K562 (cell line): ENCODE data around the gene TRIM65. TPM values are rescaled to one million over a fixed set of nuclear protein-coding genes. Genes with fewer than 3 reads are reported as not detected.

Experiments used
- ATAC-seq: fragments of 200-7000 bp; cut with Tn5 transposase; 3 replicates; pipeline ENCODE4 v1.9.1; 2020; ENCODE audit warnings: moderate library complexity
- BruUV-seq: library from RNA; stranded (reverse); fragments of 400-500 nt; replicated peaks from 2 replicates; lab custom pipeline; 2021; lab: Mats Ljungman, UMichigan
- CTCF ChIA-PET: fragments of 300-600 bp; formaldehyde crosslinking; extraction: SDS; loops from one replicate; lab custom pipeline; 2021; ENCODE audit warnings: low intra/inter-chr PET ratio; lab: Yijun Ruan, JAX
- POLR2A ChIA-PET: fragments of 300-600, 350-650 bp; sonication (Branson Sonifier 250); formaldehyde crosslinking; extraction: SDS; loops from one replicate; lab custom pipeline; 2021; ENCODE audit warnings: antibody characterized with exemption, inconsistent platforms; lab: Yijun Ruan, JAX
- DNase-seq, 4 experiments: peaks; one replicate each; pipeline versions ENCODE4 v3.0.0 to v3.0.0-alpha.2; 2011 to 2018; ENCODE audit warnings: low spot score in 3 of 4, mixed read lengths in 3 of 4; ENCODE audit errors: extremely low read depth in 1 of 4
- FAIRE-seq: peaks from 2 replicates; lab custom pipeline; 2011; peaks lifted over from hg19 to GRCh38; lab: Jason Lieb, UNC
- H2AFZ ChIP-seq: 2 replicates; pipeline ENCODE4 v1.6.0; 2011; ENCODE audit warnings: low read depth, low read length, control low read depth, inconsistent platforms
- H3K27ac ChIP-seq: fragments of 200-600 bp; 3 replicates; pipeline ENCODE4 v1.8.0; 2011; ENCODE audit warnings: low read depth, mild to moderate bottlenecking, control low read depth, inconsistent platforms, low read length, moderate library complexity, mixed read lengths; ENCODE audit errors: extremely low read depth
- H3K27me3 ChIP-seq, 2 experiments: fragments of 300-600 bp in 1 of 2; 2 replicates in 1 of 2; 3 replicates in 1 of 2; pipeline versions ENCODE4 v1.6.0 to v1.8.0; 2011; ENCODE audit warnings: inconsistent platforms in 2 of 2, low read length in 2 of 2, mild to moderate bottlenecking in 1 of 2, mixed read lengths in 1 of 2, moderate library complexity in 1 of 2; ENCODE audit not compliant: control insufficient read depth in 2 of 2, insufficient read depth in 2 of 2
- H3K36me3 ChIP-seq: fragments of 300-600 bp; 3 replicates; pipeline ENCODE4 v1.8.0; 2011; ENCODE audit warnings: mild to moderate bottlenecking, low read length, inconsistent platforms; ENCODE audit not compliant: control insufficient read depth, insufficient read depth
- H3K4me1 ChIP-seq, 2 experiments: fragments of 200-600 bp in 1 of 2; replicated peaks in 1 of 2; 2 replicates in 1 of 2; 3 replicates in 1 of 2; pipeline versions ENCODE4 v1.5.1 to v1.8.0; 2011; ENCODE audit warnings: inconsistent platforms in 2 of 2, low read length in 2 of 2, mild to moderate bottlenecking in 1 of 2, mixed read lengths in 1 of 2, moderate library complexity in 1 of 2; ENCODE audit not compliant: control insufficient read depth in 2 of 2, insufficient read depth in 2 of 2
- H3K4me2 ChIP-seq: 2 replicates; pipeline ENCODE4 v1.6.1; 2011; ENCODE audit warnings: low read length, control low read depth, inconsistent platforms, mixed read lengths; ENCODE audit not compliant: insufficient read depth
- H3K4me3 ChIP-seq: fragments of 200-600 bp; sonication (generic), shearing (Covaris generic); 2 replicates; pipeline ENCODE4 v1.5.1; 2016; ENCODE audit warnings: control low read depth, inconsistent platforms
- H3K79me2 ChIP-seq: fragments of 200-600 bp; 3 replicates; pipeline ENCODE4 v1.8.0; 2011; ENCODE audit warnings: low read length, inconsistent platforms; ENCODE audit not compliant: control insufficient read depth, insufficient read depth
- H3K9ac ChIP-seq, 2 experiments: 2 replicates each; pipeline versions ENCODE4 v1.6.0 to v1.6.1; 2011; ENCODE audit warnings: low read depth in 2 of 2, low read length in 2 of 2, control low read depth in 1 of 2, inconsistent platforms in 1 of 2, mild to moderate bottlenecking in 1 of 2, mixed read lengths in 1 of 2; ENCODE audit not compliant: insufficient read depth in 1 of 2
- H3K9me1 ChIP-seq: one replicate; pipeline ENCODE4 v1.6.0; 2011; ENCODE audit warnings: inconsistent platforms, mild to moderate bottlenecking, low read length, moderate library complexity; ENCODE audit not compliant: control insufficient read depth, insufficient read depth
- H3K9me3 ChIP-seq: replicated peaks from 2 replicates; pipeline ENCODE4 v1.5.1; 2011; ENCODE audit warnings: low read depth, low read length, inconsistent platforms; ENCODE audit not compliant: control insufficient read depth, insufficient read depth
- H4K20me1 ChIP-seq: replicated peaks from 2 replicates; pipeline ENCODE4 v1.6.1; 2011; ENCODE audit warnings: low read length, inconsistent platforms, mixed read lengths; ENCODE audit not compliant: control insufficient read depth, insufficient read depth
- ID3 ChIP-seq, 2 experiments: fragments of 250-450 bp in 1 of 2; fragments of 450-650 bp in 1 of 2; sonication (Bioruptor Pico) in 1 of 2; IDR thresholded peaks; 2 replicates each; pipeline versions ENCODE4 v1.6.1 to v1.8.0; 2016 to 2021; ENCODE audit warnings: mild to moderate bottlenecking in 2 of 2, moderate library complexity in 2 of 2, missing compliant biosample characterization in 1 of 2, missing genetic modification characterization in 1 of 2
- MCM5 ChIP-seq: fragments of 450-650 bp; IDR thresholded peaks from 2 replicates; pipeline ENCODE4 v1.6.1; 2016; ENCODE audit warnings: low read depth
- POLR2G ChIP-seq: fragments of 200-400 bp; formaldehyde crosslinking; IDR thresholded peaks from 2 replicates; pipeline ENCODE4 v1.6.1; 2017; ENCODE audit warnings: low read depth, mild to moderate bottlenecking, antibody characterized with exemption, low read length, moderate library complexity
- ZNF274 ChIP-seq: IDR thresholded peaks from 2 replicates; pipeline ENCODE4 v1.6.1; 2011; ENCODE audit warnings: low read depth, mild to moderate bottlenecking, low read length, moderate library complexity, borderline replicate concordance
- ZNF280A ChIP-seq: fragments of 450-650 bp; IDR thresholded peaks from 2 replicates; pipeline ENCODE4 v1.6.1; 2018; ENCODE audit warnings: mild to moderate bottlenecking, low read depth; ENCODE audit not compliant: partially characterized antibody
- WGBS: fragments of 100-300 bp; shearing (Covaris generic); methylation state at CpG from one replicate; pipeline ENCODE4 v1.1.6; 2016; ENCODE audit warnings: low coverage, mixed read lengths; ENCODE audit not compliant: insufficient coverage; ENCODE audit errors: missing lambda C conversion rate; 5-methylcytosine and 5-hydroxymethylcytosine counted together
- in situ Hi-C: fragments of 300-500 bp; cut with MboI; formaldehyde crosslinking; loops from 4 replicates; pipeline ENCODE4 v1.15.0; 2018; ENCODE audit warnings: inconsistent platforms, mixed read lengths
- intact Hi-C: fragments of 100-400 bp; cut with micrococcal nuclease; formaldehyde crosslinking; loops from 2 replicates; pipeline ENCODE4 v1.14.2; 2022
- polyA plus RNA-seq, 8 experiments: library from polyadenylated mRNA; depleted of rRNA in 4 of 8; stranded (reverse) in 5 of 8; unstranded in 3 of 8; fragments of >200 nt; fragmentation: Nextera tagmentation in 2 of 8; fragmentation: Illumina TruSeq in 1 of 8; extraction: Ambion mirVana in 2 of 8; extraction: Trizol in 1 of 8; gene quantifications; 2 replicates each; pipeline versions ENCODE4 v1.2.1 to v1.2.3, GENCODE V29; 2011 to 2014; ENCODE audit warnings: inconsistent platforms in 1 of 8, missing spikeins in 1 of 8
- total RNA-seq, 7 experiments: library from RNA; depleted of rRNA in 6 of 7; stranded (reverse); fragments of >200 nt in 6 of 7; fragmentation: Illumina TruSeq in 2 of 7; extraction: Trizol in 2 of 7; gene quantifications; 2 replicates each; pipeline versions ENCODE4 v1.2.1 to v1.2.3, GENCODE V29; 2011 to 2021; ENCODE audit warnings: low replicate concordance in 1 of 7

TRIM65 gene
- total and polyA plus RNA-seq, 9 of the 15 experiments (the other 6 are each of a cell fraction or from before 2014, with no cell fraction given), result 2.8 to 45.7 (median 22.9) TPM

GRCh38 chr17:75917141-75917916 lies 20.6 kb upstream of the TRIM65 start:
- Histone ChIP-seq H3K9me3 (no peaks in the 10 kb centered on the region), H3K9me1 (no peaks in the 10 kb centered on the region), H3K4me1 (peaks cover 0 to 42% of the 10 kb centered on the region in 2 experiments; a peak in 2 of 5 replicates), H3K4me3 (no peak overlapping the region), H2AFZ (no peak overlapping the region), H4K20me1 (no peaks in the 10 kb centered on the region), H3K79me2 (no peaks in the 10 kb centered on the region), H3K4me2 (no peak overlapping the region), H3K36me3 (0 out of 3 replicates have a peak, but pooled peaks cover 3% of the 10 kb centered on the region), H3K27me3 (no peaks in the 10 kb centered on the region), H3K27ac (no peak overlapping the region), H3K9ac (no peak overlapping the region)
- no peak for ATAC-seq
- POLR2A ChIA-PET, result interaction anchor here (1.1 to 1.4 kb wide), 3 partner anchors 10 to 152 kb away, joined by 3 to 5 read pairs (median 3); partner anchors contain the start of gene GALK1
- 76% methylated on average over 17 of the region's 23 CpGs for WGBS
- TF ChIP-seq ZNF274 (no peak), ZNF280A (no peak), POLR2G (0 out of 2 replicates have a peak, but pooled peaks have one; percentile 13), MCM5 (no peak), ID3 (CRISPR knock-in tag; IDR thresholded peaks at IDR 0.05) (no peak), ID3 (tag; IDR thresholded peaks at IDR 0.05) (no peak)
- no peak for FAIRE-seq
- CTCF ChIA-PET, result no interaction called here
- in situ Hi-C loops (no loop called here), intact Hi-C loops (no loop called here)
- no peak for DNase-seq
- no TSS peak for BruUV-seq
